ENCODE results near the gene PRDM8.

Gene PRDM8

GRCh38 chr4:80182237-80182866, 15.0 kb upstream of the PRDM8 start:
- Histone ChIP-seq H3K4me3 (ENCODE audit: low read length) (no peak overlapping the region), H3F3A (ENCODE audit: insufficient read depth, low read length) (no peaks in the 10 kb centered on the region), H3K9me2 (replicated peaks; ENCODE audit: insufficient read depth, low read length) (no peaks in the 10 kb centered on the region), H3K4me1 (ENCODE audit: low read length) (no peaks in the 10 kb centered on the region), H3K36me3 (replicated peaks; ENCODE audit: insufficient read depth, low read length) (no peaks in the 10 kb centered on the region), H3K27me3 (replicated peaks; ENCODE audit: insufficient read depth, low read length) (peaks cover 8% of the 10 kb centered on the region), H3K27ac (ENCODE audit: low read length) (no peak overlapping the region), H2AFZ (ENCODE audit: low read length) (no peak overlapping the region), H3K9me3 (replicated peaks; ENCODE audit: insufficient read depth, low read length) (no peaks in the 10 kb centered on the region), H3K79me2 (ENCODE audit: low read length) (no peaks in the 10 kb centered on the region), H3K9ac (ENCODE audit: low read length) (no peak overlapping the region), H4K20me1 (ENCODE audit: insufficient read depth, low read length) (no peaks in the 10 kb centered on the region), H3K4me2 (ENCODE audit: low read depth, low read length) (no peak overlapping the region)
- TF ChIP-seq EZH2phosphoT487 (IDR thresholded peaks at IDR 0.05; ENCODE audit: low read length) (no peak), CTCF (IDR thresholded peaks at IDR 0.05; ENCODE audit: low read length) (no peak), EZH2 (optimal IDR thresholded peaks at IDR 0.05; ENCODE audit: low read depth, low read length) (no peak)
- no peak for DNase-seq

GRCh38 chr4:80183250-80184052, 13.9 kb upstream of the PRDM8 start:
- H3K9ac ChIP-seq (ENCODE audit: low read length): no peak overlapping the region; the same call in 1 of the 2 replicates
- no peaks in the 10 kb centered on the region for H3F3A ChIP-seq (ENCODE audit: insufficient read depth, low read length)
- no peaks in the 10 kb centered on the region for H3K9me2 ChIP-seq (replicated peaks; ENCODE audit: insufficient read depth, low read length)
- peak overlapping the region; percentile 90 for H3K4me3 ChIP-seq (ENCODE audit: low read length)
- no peaks in the 10 kb centered on the region for H3K36me3 ChIP-seq (replicated peaks; ENCODE audit: insufficient read depth, low read length)
- no peaks in the 10 kb centered on the region for H3K4me1 ChIP-seq (ENCODE audit: low read length)
- H3K27ac ChIP-seq (ENCODE audit: low read length): no peak overlapping the region
- no peaks in the 10 kb centered on the region for H3K9me3 ChIP-seq (replicated peaks; ENCODE audit: insufficient read depth, low read length)
- no peaks in the 10 kb centered on the region for H4K20me1 ChIP-seq (ENCODE audit: insufficient read depth, low read length)
- no peak for TF ChIP-seq EZH2phosphoT487 (IDR thresholded peaks at IDR 0.05; ENCODE audit: low read length)
- TF ChIP-seq EZH2 (optimal IDR thresholded peaks at IDR 0.05; ENCODE audit: low read depth, low read length): no peak
- TF ChIP-seq CTCF (IDR thresholded peaks at IDR 0.05; ENCODE audit: low read length): no peak
- no peak for DNase-seq
- peaks cover 8% of the 10 kb centered on the region for H3K27me3 ChIP-seq (replicated peaks; ENCODE audit: insufficient read depth, low read length)
- H3K4me2 ChIP-seq (ENCODE audit: low read depth, low read length): peak overlapping the region; percentile 94
- no peaks in the 10 kb centered on the region for H3K79me2 ChIP-seq (ENCODE audit: low read length)
- peak overlapping the region; percentile 99 for H2AFZ ChIP-seq (ENCODE audit: low read length)

GRCh38 chr4:80184053-80184824, 13.1 kb upstream of the PRDM8 start:
- Histone ChIP-seq H3K27ac (ENCODE audit: low read length) (no peak overlapping the region), H3K79me2 (ENCODE audit: low read length) (no peaks in the 10 kb centered on the region)
- TF ChIP-seq EZH2phosphoT487 (IDR thresholded peaks at IDR 0.05; ENCODE audit: low read length) (no peak), CTCF (IDR thresholded peaks at IDR 0.05; ENCODE audit: low read length) (peak; percentile 85)

More at GRCh38 chr4:80184053-80184824, 13.1 kb upstream of the PRDM8 start:
- Histone ChIP-seq H4K20me1 (ENCODE audit: insufficient read depth, low read length) (no peaks in the 10 kb centered on the region), H3K36me3 (replicated peaks; ENCODE audit: insufficient read depth, low read length) (no peaks in the 10 kb centered on the region), H3K4me2 (ENCODE audit: low read depth, low read length) (peak overlapping the region; percentile 94), H3K9ac (ENCODE audit: low read length) (peak overlapping the region; percentile 63), H3F3A (ENCODE audit: insufficient read depth, low read length) (no peaks in the 10 kb centered on the region), H3K4me3 (ENCODE audit: low read length) (peak overlapping the region; percentile 90), H3K9me2 (replicated peaks; ENCODE audit: insufficient read depth, low read length) (no peaks in the 10 kb centered on the region), H2AFZ (ENCODE audit: low read length) (peak overlapping the region; percentile 99), H3K9me3 (replicated peaks; ENCODE audit: insufficient read depth, low read length) (no peaks in the 10 kb centered on the region), H3K27me3 (replicated peaks; ENCODE audit: insufficient read depth, low read length) (peaks cover 8% of the 10 kb centered on the region), H3K4me1 (ENCODE audit: low read length) (no peaks in the 10 kb centered on the region)
- DNase-seq: peak; percentile 84
